Psoas muscle (tissue), 8 donors: ENCODE data around the gene AGPAT4. TPM values are rescaled to one million over a fixed set of nuclear protein-coding genes. Genes with fewer than 3 reads are reported as not detected.
A peak's percentile ranks its signal among the peaks of the same experiment; 100 is the strongest.

Experiments
- ATAC-seq, 4 donors: fragments of 200-7000 bp; cut with Tn5 transposase; one replicate each; pipeline ENCODE4 v1.9.1; 2020; ENCODE audit warnings: moderate library complexity in 3 of 4, mild to moderate bottlenecking in 2 of 4
- DNase-seq, 2 donors: peaks; one replicate each; pipeline ENCODE4 v3.0.0-alpha.2; 2020
- H3K27ac ChIP-seq: fragments of 200-600 bp; one replicate; pipeline ENCODE4 v1.8.0; 2022
- H3K27me3 ChIP-seq, 3 donors: fragments of 200-600 bp in 1 of 3; one replicate each; pipeline versions ENCODE4 v1.6.1 to v1.8.0; 2013 to 2022; ENCODE audit warnings: low read length in 2 of 3, mild to moderate bottlenecking in 2 of 3, moderate library complexity in 1 of 3; ENCODE audit not compliant: insufficient read depth in 3 of 3
- H3K36me3 ChIP-seq, 2 donors: fragments of 200-600 bp in 1 of 2; one replicate each; pipeline versions ENCODE4 v1.6.1 to v1.8.0; 2013 to 2022; ENCODE audit warnings: low read depth in 1 of 2, mild to moderate bottlenecking in 1 of 2, moderate library complexity in 1 of 2; ENCODE audit not compliant: insufficient read depth in 1 of 2
- H3K4me1 ChIP-seq: fragments of 200-600 bp; one replicate; pipeline ENCODE4 v1.8.0; 2022
- H3K4me3 ChIP-seq: fragments of 200-600 bp; one replicate; pipeline ENCODE4 v1.8.0; 2022; ENCODE audit warnings: mild to moderate bottlenecking
- H3K9me3 ChIP-seq: fragments of 200-600 bp; one replicate; pipeline ENCODE4 v1.8.0; 2022
- CTCF ChIP-seq: fragments of 200-600 bp; IDR thresholded peaks from one replicate; pipeline ENCODE4 v1.8.0; 2022; ENCODE audit warnings: antibody characterized with exemption
- WGBS, 3 donors: extraction: QIAGEN DNeasy Blood & Tissue Kit; methylation state at CpG; one replicate each; pipeline versions ENCODE4 v1.1.6 to v1.1.7; 2013; 5-methylcytosine and 5-hydroxymethylcytosine counted together
- intact Hi-C, 2 donors: fragments of 100-400 bp; cut with DNase I; formaldehyde crosslinking; loops; one replicate each; pipeline versions ENCODE4 v1.11.0 to v1.14.2; 2022
- polyA plus RNA-seq, 3 donors: library from polyadenylated mRNA; stranded (reverse); fragments of 200-250 nt; gene quantifications; one replicate each; pipeline ENCODE4 v1.2.3, GENCODE V29; 2013
- total RNA-seq, 4 donors: library from RNA; stranded (reverse); fragmentation: NEBNext Ultra II Directional in 2 of 4; extraction: Animal tissue kit (Norgen Biotek cat#: 25700) in 2 of 4; gene quantifications; one replicate each; pipeline versions ENCODE4 v1.2.1 to v1.2.4, GENCODE V29; 2021 to 2023
- donor health status: healthy with polysubstance abuse.
- donor health status: DM: no; HTN: no; CAD: no; lungs with moderate emphysema.
- donor health status: Bipolar disorder and iron deficiency.
- donor health status: healthy.
- donor health status: DM: yes; HTN: yes; CAD: no.
- donor health status: DM: no; HTN: no; CAD: no.
- donor health status: DM: no; HTN: no; CAD: no.
- donor health status: DM: yes; HTN: yes; CAD: no.

The AGPAT4 gene
- total and polyA plus RNA-seq, 7 donors: 0.18 to 1.7 (median 0.59) TPM

- H3K9me3 ChIP-seq: no peaks in the 10 kb centered on the region
- H3K36me3 ChIP-seq: no peaks in the 10 kb centered on the region
- no peaks in the 10 kb centered on the region for H3K27me3 ChIP-seq
- DNase-seq (peak; percentile 77 to 83), ATAC-seq (peak in 3 of 4 donors; percentile 24 to 67 (median 60))
- 59 to 72% (median 60%) methylated on average over 10 of the region's 10 CpGs for WGBS, 3 donors
- TF ChIP-seq CTCF: no peak
- H3K4me1 ChIP-seq: no peaks in the 10 kb centered on the region
- no peak overlapping the region for H3K27ac ChIP-seq
- no peak overlapping the region for H3K4me3 ChIP-seq
- intact Hi-C loops: no loop called here
Observed at GRCh38 chr6:161233986-161234661, 39.7 kb downstream of the AGPAT4 start.

- Histone ChIP-seq H3K27ac (no peak overlapping the region), H3K36me3 (no peaks in the 10 kb centered on the region), H3K4me1 (no peaks in the 10 kb centered on the region), H3K9me3 (no peaks in the 10 kb centered on the region), H3K4me3 (no peak overlapping the region), H3K27me3 (no peaks in the 10 kb centered on the region)
- 95% methylated on average over 11 of the region's 11 CpGs for WGBS, 3 donors
- DNase-seq (no peak), ATAC-seq (no peak)
- no peak for TF ChIP-seq CTCF
- intact Hi-C loops: no loop called here
Observed at GRCh38 chr6:161232467-161232866, 41.4 kb downstream of the AGPAT4 start.

- intact Hi-C loops: no loop called here
- 92 to 95% (median 94%) methylated on average over 9 of the region's 9 CpGs for WGBS, 3 donors
- no peak for DNase-seq
- ATAC-seq: no peak
- Histone ChIP-seq H3K36me3 (no peaks in the 10 kb centered on the region), H3K4me1 (no peaks in the 10 kb centered on the region), H3K27ac (no peak overlapping the region), H3K27me3 (no peaks in the 10 kb centered on the region), H3K4me3 (no peak overlapping the region), H3K9me3 (no peaks in the 10 kb centered on the region)
- no peak for TF ChIP-seq CTCF
Observed at GRCh38 chr6:161232010-161232409, 41.9 kb downstream of the AGPAT4 start.

- Histone ChIP-seq H3K36me3 (no peaks in the 10 kb centered on the region), H3K4me1 (no peaks in the 10 kb centered on the region), H3K27ac (no peak overlapping the region), H3K9me3 (no peaks in the 10 kb centered on the region), H3K4me3 (no peak overlapping the region), H3K27me3 (no peaks in the 10 kb centered on the region)
- WGBS, 3 donors: 97% methylated on average over 2 of the region's 2 CpGs
- ATAC-seq: no peak
- intact Hi-C loops: no loop called here
- TF ChIP-seq CTCF: no peak
- DNase-seq: no peak
Observed at GRCh38 chr6:161230339-161230738, 43.5 kb downstream of the AGPAT4 start.
